HepG2 (cell line): Measurements from ENCODE around the gene FKBP10. TPM values are rescaled to one million over a fixed set of nuclear protein-coding genes. Genes with fewer than 3 reads are reported as not detected.

Experiments used
- ETV6 ChIP-seq: sonication (generic); formaldehyde crosslinking; conservative IDR thresholded peaks from 2 replicates; pipeline ENCODE4 v1.4.0; 2020; ENCODE audit warnings: missing genetic modification reagents
- HNRNPH1 ChIP-seq: fragments of 200-400 bp; formaldehyde crosslinking; optimal IDR thresholded peaks from 2 replicates; pipeline ENCODE3; 2017; ENCODE audit warnings: mild to moderate bottlenecking, low read depth, low read length
- HNRNPK ChIP-seq: fragments of 200-400 bp; formaldehyde crosslinking; IDR thresholded peaks from 2 replicates; pipeline ENCODE4 v1.6.1; 2018; ENCODE audit warnings: low read length, low read depth, moderate library complexity, mild to moderate bottlenecking; ENCODE audit not compliant: poor library complexity, severe bottlenecking
- LCORL ChIP-seq, 2 experiments: fragments of 450-650 bp in 1 of 2; sonication (generic) in 1 of 2; formaldehyde crosslinking in 1 of 2; IDR thresholded peaks; 2 replicates each; pipeline versions ENCODE4 v1.5.0 to v1.6.1; 2017 to 2020; ENCODE audit warnings: antibody characterized with exemption in 1 of 2, missing genetic modification reagents in 1 of 2
- PHB2 ChIP-seq: fragments of 450-650 bp; IDR thresholded peaks from 2 replicates; pipeline ENCODE4 v1.6.1; 2018; ENCODE audit not compliant: partially characterized antibody
- PHF21A ChIP-seq: sonication (generic); formaldehyde crosslinking; IDR thresholded peaks from 2 replicates; pipeline ENCODE4 v1.5.0; 2020; ENCODE audit warnings: mild to moderate bottlenecking, missing genetic modification reagents
- SMAD9 ChIP-seq: sonication (generic); formaldehyde crosslinking; IDR thresholded peaks from 2 replicates; pipeline ENCODE4 v1.5.1; 2020; ENCODE audit warnings: mild to moderate bottlenecking, missing genetic modification reagents
- THYN1 ChIP-seq: sonication (generic); formaldehyde crosslinking; IDR thresholded peaks from 2 replicates; pipeline ENCODE4 v1.8.1; 2023; ENCODE audit warnings: low read depth, mild to moderate bottlenecking, moderate library complexity, missing genetic modification reagents, borderline replicate concordance
- TRIM24 ChIP-seq: sonication (generic); formaldehyde crosslinking; IDR thresholded peaks from 2 replicates; pipeline ENCODE4 v1.8.0; 2022; ENCODE audit warnings: mild to moderate bottlenecking, missing genetic modification reagents
- ZFP41 ChIP-seq: sonication (generic); formaldehyde crosslinking; IDR thresholded peaks from 2 replicates; pipeline ENCODE4 v1.4.0; 2020; ENCODE audit warnings: mild to moderate bottlenecking, missing genetic modification reagents, borderline replicate concordance
- ZNF138 ChIP-seq: sonication (generic); formaldehyde crosslinking; IDR thresholded peaks from 2 replicates; pipeline ENCODE4 v1.5.0; 2020; ENCODE audit warnings: mild to moderate bottlenecking, low read depth, missing genetic modification reagents
- ZNF225 ChIP-seq: sonication (generic); formaldehyde crosslinking; IDR thresholded peaks from 2 replicates; pipeline ENCODE4 v1.4.0; 2020; ENCODE audit warnings: mild to moderate bottlenecking, missing genetic modification reagents
- ZNF24 ChIP-seq: fragments of 450-650 bp; IDR thresholded peaks from 2 replicates; pipeline ENCODE4 v1.6.1; 2017; ENCODE audit warnings: antibody characterized with exemption, mild to moderate bottlenecking
- polyA plus RNA-seq, 8 experiments: library from polyadenylated mRNA; depleted of rRNA in 3 of 8; stranded (reverse) in 7 of 8; unstranded in 1 of 8; fragments of >200 nt; fragmentation: Illumina TruSeq in 4 of 8; extraction: Trizol in 4 of 8; gene quantifications; 2 replicates each; pipeline versions ENCODE4 v1.2.1 to v1.2.3, GENCODE V29; 2011 to 2016; ENCODE audit warnings: low read depth in 4 of 8, missing spikeins in 1 of 8, mixed read lengths in 1 of 8; ENCODE audit not compliant: insufficient read depth in 1 of 8
- total RNA-seq, 5 experiments: library from RNA; depleted of rRNA; stranded (reverse); fragments of >200 nt; fragmentation: Illumina TruSeq; extraction: Trizol; gene quantifications; 2 replicates each; pipeline ENCODE4 v1.2.3, GENCODE V29; 2016; ENCODE audit warnings: low read depth in 1 of 5
- TF ChIP-seq, protein P1 (sequence below): sonication (generic); formaldehyde crosslinking; IDR thresholded peaks from 2 replicates; pipeline ENCODE4 v1.4.0; 2020; ENCODE audit warnings: missing genetic modification reagents
- TF ChIP-seq, protein P2 (sequence below): sonication (generic); formaldehyde crosslinking; IDR thresholded peaks from 2 replicates; pipeline ENCODE4 v1.4.0; 2020; ENCODE audit warnings: missing genetic modification reagents
- TF ChIP-seq, protein P3 (sequence below): sonication (generic); formaldehyde crosslinking; IDR thresholded peaks from 2 replicates; pipeline ENCODE4 v1.4.0; 2020; ENCODE audit warnings: missing genetic modification reagents, mild to moderate bottlenecking, borderline replicate concordance
- TF ChIP-seq, protein P4 (sequence below): sonication (generic); formaldehyde crosslinking; IDR thresholded peaks from 2 replicates; pipeline ENCODE4 v1.4.0; 2020; ENCODE audit warnings: missing genetic modification reagents
- TF ChIP-seq, protein P5 (sequence below): fragments of 450-650 bp; IDR thresholded peaks from 2 replicates; pipeline ENCODE4 v1.6.1; 2017

The FKBP10 gene
- total and polyA plus RNA-seq, 2 of the 13 experiments (the other 11 are each of a cell fraction or from before 2014, with no cell fraction given): 149 to 573 TPM

DNA sequence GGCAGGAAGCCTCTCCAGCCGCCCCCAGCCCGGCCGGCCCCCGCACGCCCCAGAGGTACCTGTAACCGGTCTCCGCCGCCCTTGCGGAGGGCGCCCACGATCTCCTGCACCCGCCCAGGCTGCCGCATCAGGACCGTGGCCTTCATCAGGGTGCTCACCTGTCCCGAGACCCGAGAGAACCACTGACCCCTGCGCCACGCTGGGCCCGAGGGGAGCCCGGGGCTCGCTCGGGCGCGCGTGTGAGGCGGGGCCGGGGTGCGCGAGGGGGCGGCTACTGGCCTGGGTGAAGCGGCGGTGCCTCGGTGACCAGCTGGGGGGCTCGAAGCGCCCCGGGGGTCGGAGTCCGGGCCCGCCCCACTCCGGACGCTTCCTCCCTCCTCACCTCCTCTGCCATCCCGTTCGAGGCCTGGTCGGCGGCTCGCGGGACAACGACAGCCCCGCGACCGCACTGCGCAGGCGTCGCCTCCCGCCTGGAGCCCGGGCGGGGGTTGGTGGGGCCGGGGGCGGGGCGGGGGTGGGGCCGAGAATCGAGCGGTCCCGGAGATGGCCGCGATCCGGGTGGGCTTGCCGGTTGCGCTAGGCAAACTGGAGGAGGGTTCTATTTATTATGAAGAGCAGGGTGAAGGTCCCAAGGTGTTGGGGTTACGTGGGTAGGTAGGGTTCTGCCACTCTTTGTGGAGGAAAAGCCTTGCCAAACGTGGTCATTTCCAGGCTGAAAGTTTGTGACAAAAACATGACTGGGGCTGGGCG is 23.2 kb downstream of the FKBP10 start, which contains the start of gene NT5C3B (continued):
- TF ChIP-seq, protein P1, sequence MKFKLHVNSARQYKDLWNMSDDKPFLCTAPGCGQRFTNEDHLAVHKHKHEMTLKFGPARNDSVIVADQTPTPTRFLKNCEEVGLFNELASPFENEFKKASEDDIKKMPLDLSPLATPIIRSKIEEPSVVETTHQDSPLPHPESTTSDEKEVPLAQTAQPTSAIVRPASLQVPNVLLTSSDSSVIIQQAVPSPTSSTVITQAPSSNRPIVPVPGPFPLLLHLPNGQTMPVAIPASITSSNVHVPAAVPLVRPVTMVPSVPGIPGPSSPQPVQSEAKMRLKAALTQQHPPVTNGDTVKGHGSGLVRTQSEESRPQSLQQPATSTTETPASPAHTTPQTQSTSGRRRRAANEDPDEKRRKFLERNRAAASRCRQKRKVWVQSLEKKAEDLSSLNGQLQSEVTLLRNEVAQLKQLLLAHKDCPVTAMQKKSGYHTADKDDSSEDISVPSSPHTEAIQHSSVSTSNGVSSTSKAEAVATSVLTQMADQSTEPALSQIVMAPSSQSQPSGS: no peak; the same call in 1 of the 2 replicates
- TF ChIP-seq, protein P2, sequence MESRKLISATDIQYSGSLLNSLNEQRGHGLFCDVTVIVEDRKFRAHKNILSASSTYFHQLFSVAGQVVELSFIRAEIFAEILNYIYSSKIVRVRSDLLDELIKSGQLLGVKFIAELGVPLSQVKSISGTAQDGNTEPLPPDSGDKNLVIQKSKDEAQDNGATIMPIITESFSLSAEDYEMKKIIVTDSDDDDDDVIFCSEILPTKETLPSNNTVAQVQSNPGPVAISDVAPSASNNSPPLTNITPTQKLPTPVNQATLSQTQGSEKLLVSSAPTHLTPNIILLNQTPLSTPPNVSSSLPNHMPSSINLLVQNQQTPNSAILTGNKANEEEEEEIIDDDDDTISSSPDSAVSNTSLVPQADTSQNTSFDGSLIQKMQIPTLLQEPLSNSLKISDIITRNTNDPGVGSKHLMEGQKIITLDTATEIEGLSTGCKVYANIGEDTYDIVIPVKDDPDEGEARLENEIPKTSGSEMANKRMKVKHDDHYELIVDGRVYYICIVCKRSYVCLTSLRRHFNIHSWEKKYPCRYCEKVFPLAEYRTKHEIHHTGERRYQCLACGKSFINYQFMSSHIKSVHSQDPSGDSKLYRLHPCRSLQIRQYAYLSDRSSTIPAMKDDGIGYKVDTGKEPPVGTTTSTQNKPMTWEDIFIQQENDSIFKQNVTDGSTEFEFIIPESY: no peak
- TF ChIP-seq, protein P3, sequence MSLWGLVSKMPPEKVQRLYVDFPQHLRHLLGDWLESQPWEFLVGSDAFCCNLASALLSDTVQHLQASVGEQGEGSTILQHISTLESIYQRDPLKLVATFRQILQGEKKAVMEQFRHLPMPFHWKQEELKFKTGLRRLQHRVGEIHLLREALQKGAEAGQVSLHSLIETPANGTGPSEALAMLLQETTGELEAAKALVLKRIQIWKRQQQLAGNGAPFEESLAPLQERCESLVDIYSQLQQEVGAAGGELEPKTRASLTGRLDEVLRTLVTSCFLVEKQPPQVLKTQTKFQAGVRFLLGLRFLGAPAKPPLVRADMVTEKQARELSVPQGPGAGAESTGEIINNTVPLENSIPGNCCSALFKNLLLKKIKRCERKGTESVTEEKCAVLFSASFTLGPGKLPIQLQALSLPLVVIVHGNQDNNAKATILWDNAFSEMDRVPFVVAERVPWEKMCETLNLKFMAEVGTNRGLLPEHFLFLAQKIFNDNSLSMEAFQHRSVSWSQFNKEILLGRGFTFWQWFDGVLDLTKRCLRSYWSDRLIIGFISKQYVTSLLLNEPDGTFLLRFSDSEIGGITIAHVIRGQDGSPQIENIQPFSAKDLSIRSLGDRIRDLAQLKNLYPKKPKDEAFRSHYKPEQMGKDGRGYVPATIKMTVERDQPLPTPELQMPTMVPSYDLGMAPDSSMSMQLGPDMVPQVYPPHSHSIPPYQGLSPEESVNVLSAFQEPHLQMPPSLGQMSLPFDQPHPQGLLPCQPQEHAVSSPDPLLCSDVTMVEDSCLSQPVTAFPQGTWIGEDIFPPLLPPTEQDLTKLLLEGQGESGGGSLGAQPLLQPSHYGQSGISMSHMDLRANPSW (CRISPR knock-in tag): no peak
- TF ChIP-seq HNRNPK (peak; percentile 18), PHB2 (no peak), TRIM24 (no peak), ZNF225 (CRISPR knock-in tag) (peak; percentile 42; the same call in 1 of the 2 replicates), PHF21A (peak; percentile 24; the same call in 1 of the 2 replicates), LCORL (IDR thresholded peaks at IDR 0.05) (no peak), LCORL (CRISPR knock-in tag; IDR thresholded peaks at IDR 0.05) (no peak), HNRNPH1 (no peak), ETV6 (CRISPR knock-in tag) (peak; percentile 69; the same call in 1 of the 2 replicates), ZFP41 (CRISPR knock-in tag) (no peak), ZNF138 (CRISPR knock-in tag) (no peak), THYN1 (no peak), ZNF24 (no peak), SMAD9 (CRISPR knock-in tag) (peak; percentile 69; the same call in 1 of the 2 replicates)
- TF ChIP-seq, protein P4, sequence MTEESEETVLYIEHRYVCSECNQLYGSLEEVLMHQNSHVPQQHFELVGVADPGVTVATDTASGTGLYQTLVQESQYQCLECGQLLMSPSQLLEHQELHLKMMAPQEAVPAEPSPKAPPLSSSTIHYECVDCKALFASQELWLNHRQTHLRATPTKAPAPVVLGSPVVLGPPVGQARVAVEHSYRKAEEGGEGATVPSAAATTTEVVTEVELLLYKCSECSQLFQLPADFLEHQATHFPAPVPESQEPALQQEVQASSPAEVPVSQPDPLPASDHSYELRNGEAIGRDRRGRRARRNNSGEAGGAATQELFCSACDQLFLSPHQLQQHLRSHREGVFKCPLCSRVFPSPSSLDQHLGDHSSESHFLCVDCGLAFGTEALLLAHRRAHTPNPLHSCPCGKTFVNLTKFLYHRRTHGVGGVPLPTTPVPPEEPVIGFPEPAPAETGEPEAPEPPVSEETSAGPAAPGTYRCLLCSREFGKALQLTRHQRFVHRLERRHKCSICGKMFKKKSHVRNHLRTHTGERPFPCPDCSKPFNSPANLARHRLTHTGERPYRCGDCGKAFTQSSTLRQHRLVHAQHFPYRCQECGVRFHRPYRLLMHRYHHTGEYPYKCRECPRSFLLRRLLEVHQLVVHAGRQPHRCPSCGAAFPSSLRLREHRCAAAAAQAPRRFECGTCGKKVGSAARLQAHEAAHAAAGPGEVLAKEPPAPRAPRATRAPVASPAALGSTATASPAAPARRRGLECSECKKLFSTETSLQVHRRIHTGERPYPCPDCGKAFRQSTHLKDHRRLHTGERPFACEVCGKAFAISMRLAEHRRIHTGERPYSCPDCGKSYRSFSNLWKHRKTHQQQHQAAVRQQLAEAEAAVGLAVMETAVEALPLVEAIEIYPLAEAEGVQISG (CRISPR knock-in tag): peak; percentile 37
- TF ChIP-seq, protein P5, sequence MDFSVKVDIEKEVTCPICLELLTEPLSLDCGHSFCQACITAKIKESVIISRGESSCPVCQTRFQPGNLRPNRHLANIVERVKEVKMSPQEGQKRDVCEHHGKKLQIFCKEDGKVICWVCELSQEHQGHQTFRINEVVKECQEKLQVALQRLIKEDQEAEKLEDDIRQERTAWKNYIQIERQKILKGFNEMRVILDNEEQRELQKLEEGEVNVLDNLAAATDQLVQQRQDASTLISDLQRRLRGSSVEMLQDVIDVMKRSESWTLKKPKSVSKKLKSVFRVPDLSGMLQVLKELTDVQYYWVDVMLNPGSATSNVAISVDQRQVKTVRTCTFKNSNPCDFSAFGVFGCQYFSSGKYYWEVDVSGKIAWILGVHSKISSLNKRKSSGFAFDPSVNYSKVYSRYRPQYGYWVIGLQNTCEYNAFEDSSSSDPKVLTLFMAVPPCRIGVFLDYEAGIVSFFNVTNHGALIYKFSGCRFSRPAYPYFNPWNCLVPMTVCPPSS: no peak
